HG02623 (cell line): Measurements from ENCODE around the gene NEDD9.

Experiments used
- ATAC-seq: cut with Tn5 transposase; IDR thresholded peaks from one replicate; pipeline ENCODE4 v1.9.1; 2021; ENCODE audit warnings: moderate library complexity; ENCODE audit not compliant: unreplicated experiment

The NEDD9 gene

GRCh38 chr6:11262242-11262641 lies 29.8 kb upstream of the NEDD9 start:
- no peak for ATAC-seq

DNA sequence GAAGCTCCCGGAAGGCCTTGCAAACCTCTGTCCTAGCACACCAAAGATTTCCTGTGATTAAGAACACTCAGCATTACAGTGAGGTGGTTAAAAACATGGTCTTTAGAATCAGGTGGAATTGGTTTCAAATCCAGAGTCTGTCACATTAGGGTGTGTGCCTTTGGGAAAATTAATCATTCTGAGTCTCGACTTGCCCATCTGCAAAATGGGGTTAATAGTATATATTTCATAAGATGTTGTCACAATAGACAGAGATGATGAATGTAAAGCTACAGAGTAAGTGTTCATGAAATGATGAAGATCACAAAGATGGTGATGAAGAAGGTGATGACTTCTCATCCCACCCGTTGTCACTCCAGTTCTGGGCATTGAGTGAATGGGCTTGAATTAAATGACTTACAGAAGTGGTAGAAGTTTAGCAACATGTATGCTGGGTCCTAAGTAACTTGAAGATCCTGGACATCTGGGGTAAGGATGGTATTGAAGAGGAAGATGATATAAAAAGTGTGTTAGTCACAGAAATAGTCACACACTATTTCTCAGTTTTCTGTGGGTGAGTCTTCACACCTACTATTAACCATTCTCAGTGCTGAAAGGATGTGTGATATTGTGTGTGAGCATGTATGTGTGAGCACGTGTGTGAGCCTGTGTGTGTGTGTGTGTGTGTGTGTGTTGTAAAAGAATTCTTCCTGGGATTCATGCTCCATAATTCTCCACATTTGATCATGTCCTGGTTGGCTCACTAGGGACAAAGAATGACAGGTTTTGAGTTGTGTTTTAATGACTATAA lies 28.0 kb upstream of the NEDD9 start:
- no peak for ATAC-seq

DNA sequence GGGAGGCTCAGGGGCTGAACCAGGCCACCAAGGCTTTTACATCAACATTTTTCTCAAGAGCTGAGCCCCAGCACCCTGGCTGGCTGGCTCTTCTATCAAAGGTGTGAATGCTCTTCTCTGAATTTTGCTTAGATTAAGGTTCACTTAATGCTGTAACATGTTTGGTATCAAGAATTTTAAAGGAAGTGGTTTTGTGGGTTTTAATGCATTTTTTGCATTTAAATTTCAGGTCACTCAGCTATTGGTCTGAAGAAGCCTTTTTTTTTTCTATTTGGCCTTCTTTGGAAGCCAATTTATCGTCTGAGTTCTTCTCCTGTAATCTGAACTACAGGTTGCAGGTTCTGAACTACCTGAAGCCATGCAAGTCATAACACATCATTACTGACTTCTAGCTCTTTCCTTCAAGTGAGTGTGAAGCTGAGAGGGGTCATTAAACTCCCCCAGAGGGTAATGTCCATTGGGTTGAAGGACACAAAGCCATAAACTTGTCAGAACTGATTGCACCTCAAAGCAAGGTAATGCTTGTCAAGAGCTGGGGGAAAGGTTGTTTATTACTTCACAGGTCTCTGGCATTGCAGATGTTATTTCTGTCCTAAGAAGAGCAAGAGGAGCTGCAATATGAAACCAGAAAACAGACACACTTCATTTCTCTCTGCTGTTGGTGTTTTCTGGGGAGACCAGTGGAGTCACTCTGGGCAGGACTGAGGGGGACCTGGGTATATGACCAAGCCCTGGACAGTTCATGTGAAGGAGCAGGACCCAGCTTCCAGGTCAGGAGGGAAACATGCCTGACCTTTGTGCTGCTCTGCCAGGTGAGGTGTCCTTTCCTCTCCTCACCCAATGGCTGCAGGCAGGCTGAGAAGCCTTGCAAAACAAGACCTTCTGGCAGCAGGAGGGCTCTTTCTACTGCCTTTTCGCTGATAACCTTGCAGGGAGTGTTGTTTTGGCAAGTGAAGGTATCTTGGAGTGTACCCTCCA lies 26.1 kb upstream of the NEDD9 start:
- ATAC-seq, result peak; percentile 60

- ATAC-seq, result no peak
Observed at GRCh38 chr6:11255610-11256009, 23.1 kb upstream of the NEDD9 start.

DNA sequence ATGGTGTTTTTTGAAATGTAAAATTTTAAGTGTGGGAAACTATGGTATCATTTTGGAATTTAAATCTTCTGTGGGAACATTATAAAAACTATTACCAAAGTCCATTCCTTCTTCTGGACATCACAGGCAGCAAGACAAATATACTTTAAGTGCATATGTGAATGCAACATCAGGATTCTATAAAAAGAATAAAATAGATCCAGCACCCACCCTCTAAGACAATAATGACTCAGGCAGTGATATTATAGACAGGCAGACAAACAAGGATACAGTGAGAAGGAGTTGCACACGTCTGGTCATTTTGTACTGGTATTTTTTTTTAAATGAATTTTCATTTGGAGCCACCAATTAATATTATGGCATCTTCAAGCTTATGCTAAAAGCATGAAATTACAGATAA lies 21.1 kb upstream of the NEDD9 start:
- ATAC-seq, result no peak

GRCh38 chr6:11251553-11252360 lies 19.3 kb upstream of the NEDD9 start:
- no peak for ATAC-seq

DNA sequence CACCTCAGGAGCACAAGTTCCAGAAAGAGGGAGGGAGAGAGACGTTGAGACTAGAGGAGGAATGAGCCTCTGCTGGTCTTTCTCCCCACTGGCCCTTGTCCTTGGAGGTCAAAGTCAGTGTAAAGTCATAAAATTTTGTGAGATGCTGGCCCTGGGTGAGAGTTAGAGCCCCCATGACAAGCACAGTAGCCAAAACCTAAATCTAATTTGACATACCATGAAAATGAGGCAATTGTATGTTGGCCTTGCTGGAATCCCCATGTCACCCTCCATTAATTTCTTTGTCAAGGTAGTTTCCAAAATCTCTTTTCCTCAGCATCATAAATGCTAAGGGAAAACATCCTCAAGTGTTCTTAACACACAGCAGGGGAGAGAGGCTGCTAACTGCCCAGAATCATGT lies 17.6 kb upstream of the NEDD9 start:
- no peak for ATAC-seq

DNA sequence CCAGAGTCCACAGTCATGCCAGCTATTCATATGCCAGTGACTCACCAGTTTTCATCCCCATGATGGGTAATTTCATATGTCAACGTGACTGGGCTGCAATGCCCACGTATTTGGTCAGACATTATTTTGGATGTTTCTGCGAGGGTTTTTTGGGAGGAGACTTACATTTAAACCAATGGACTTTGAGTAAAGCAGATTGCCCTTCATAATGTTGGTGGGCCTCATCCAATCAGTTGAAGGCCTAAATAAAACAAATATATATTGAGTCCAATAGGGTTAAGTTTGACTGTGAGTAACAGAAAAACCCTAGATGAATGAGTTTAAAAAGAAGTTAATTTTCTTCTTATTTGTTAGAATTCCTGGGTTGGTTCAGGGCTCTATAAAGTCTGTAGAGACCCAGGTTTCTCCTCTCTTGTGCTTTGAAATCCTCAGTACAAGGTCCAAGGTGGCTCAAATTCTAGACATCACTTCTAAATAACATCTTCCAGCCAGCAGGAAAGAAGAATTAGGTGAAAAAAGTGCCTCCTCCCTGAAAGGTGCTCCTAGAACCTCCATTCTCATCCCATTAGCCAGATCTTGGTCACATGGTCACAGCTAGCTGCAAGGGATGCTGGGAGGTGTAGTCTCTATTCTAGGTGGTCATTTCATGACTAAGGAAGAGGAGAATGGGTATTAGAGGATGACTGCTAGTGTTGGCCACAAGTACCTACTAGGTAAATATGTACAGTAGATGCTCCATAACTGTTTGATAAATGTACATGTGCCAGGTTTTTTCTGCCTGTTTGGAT lies 16.7 kb upstream of the NEDD9 start:
- no peak for ATAC-seq

GRCh38 chr6:11246722-11247121 lies 14.3 kb upstream of the NEDD9 start:
- no peak for ATAC-seq

DNA sequence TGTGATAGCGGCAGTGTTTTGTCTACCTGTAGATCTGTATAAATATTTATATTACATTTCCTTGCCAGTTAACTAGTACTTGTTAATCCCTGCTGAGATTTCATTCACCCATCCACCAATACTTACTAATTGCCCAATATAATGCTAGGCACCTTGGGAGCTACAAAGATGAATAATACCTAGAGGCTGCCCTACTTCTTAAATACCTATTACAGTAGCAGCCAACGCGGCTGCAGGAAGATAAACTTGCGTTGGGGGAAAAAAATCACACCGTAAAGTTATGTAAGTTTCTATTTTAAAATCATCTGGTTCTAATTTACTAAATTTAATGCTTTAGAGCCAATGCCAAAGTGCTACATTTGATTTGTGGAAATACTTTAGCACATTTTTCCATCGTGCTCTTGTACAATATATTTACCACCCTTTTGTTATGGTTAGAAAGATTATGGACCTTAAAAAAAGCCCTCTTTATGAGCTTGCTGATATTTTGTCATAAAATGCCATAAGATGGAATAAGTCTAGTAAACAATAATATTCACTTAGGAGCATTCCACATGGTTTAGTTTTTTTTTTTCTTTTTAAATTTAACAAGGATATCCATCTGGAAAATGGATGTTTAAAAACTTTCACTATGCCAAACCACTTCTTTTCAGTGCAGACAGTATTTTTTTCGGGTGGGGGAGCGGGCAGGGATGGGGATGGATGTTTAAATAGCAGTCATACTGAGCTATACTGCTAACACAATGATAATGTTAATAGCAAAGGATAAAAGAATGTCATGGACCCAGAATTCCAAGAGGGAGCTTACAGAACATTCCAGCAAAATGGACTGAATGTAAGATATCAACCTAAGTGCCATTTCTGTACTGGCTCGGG lies 13.2 kb upstream of the NEDD9 start:
- ATAC-seq, result no peak

DNA sequence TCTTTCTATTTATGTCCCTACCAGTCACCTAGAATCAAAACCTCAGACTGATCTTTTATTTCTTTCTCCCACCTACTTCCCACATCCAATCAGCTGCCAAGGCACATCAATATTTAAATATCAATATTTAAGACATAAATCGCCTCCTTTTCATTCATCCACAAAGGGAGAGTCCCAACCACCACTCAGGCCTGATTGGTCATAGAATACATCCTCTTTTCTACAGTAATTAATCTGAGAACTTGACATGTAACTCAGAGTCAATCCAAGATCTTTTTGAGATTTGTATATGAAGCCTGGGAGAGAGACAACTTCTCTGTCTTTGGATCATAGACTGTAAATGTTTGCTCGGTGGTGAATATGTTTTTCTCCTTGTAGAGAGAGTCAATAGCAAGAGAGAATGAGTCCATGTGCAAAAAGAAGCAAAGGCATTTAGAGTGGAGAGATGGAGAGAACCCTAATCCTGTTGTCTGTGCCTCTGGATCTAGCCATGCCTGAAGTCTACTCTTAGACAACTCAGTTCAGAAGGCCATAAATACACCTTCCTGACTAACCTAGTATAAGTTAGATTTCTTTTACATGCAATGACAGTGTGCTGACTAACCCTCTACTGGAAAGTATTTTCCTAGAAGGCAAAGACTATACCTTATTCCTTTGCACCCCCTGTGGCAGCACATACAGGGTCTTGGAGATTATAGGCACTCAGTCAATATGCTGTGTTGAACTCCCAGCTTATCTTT lies 12.1 kb upstream of the NEDD9 start:
- ATAC-seq, result no peak

DNA sequence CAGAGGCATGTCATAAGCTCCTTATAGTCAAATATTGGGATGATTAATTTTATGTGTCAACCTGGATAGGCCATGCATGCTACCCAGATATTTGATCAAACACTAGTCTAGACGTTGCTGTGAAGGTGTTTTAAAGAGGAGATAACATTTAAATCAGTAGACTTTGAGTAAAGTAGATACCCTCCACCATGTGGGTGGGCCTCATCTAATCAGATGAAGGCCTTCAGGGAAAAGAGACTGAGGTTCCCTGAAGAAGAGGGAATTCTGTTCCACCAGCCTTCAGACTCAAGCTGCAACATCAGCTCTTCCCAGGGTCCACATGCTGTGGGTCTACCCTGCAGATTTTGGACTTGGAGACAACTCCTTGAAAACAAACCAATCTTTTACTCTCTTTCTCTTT lies 11.4 kb upstream of the NEDD9 start:
- ATAC-seq, result no peak

GRCh38 chr6:11242711-11243110 lies 10.2 kb upstream of the NEDD9 start:
- ATAC-seq, result no peak

DNA sequence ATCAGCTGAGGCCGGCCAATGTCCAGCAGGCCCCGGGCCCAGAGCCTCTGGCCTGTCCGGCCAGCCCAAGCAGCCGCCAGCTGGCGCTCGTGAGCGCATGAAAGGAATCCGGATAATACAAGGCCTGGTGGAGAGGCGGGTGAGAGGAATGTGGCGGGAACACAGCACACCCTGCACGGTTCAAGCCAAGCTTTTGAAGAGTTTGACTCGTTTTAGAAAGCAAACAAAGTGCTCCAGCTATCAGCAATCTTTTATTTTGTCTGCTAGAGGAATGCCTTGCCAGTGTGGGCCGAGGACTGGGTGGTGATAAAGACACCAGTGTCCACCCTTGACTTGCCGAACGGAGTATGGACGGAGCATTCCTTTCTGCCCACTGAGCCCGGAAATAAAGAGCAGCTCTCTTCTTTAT lies 9.3 kb upstream of the NEDD9 start:
- ATAC-seq, result no peak

DNA sequence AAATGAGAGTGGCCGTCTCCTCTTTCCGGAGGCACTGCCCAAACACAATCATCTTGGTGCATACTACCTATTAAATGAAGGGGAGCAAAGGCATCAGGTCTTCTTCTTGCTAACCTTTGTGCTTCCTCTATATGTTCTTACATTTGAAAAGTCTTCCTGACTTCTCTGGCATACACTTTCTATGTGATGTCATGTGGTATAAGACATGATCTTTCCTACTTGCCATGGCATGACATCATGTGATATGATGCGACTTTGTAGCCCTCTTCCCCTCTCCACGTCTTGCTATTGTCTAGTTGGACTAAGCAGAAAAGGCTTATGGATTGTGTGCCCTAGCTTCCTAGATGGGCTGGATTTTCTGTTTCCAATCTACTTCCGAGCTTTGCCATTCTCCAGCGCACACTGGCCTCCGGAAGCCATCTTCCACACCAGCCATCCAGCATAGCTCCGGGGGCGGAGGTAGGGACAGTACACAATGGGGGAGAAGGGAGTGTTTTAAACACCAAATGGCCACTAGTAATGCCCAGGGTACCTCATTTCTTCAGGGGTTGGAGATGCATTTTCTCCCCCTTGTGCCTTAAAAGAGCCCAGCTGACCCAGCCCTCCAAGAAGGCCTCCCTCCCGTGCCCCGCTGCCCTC lies 8.8 kb upstream of the NEDD9 start:
- no peak for ATAC-seq

GRCh38 chr6:11237956-11238355 lies 5.5 kb upstream of the NEDD9 start:
- no peak for ATAC-seq

DNA sequence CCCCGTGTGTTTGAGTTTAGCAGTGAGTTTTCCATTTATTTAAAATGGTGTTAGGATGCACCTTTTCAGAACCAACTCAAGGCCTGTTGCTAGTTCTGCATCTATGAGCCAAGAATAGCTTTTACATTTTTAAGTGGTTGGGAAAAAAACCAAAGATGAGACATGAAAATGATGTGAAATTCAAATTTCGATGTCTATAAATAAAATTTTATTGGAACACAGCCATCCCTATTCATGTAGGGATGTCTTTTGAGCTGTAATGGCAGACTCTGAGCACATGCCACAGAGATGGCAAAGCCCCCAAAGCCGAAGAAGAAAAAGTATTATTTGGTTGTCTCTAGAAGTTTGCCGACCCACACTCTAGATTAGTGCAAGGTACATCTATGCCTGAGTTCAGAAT lies 5.0 kb upstream of the NEDD9 start:
- no peak for ATAC-seq

- ATAC-seq, result no peak
Observed at GRCh38 chr6:11236915-11237314, 4.4 kb upstream of the NEDD9 start.
